B cell (primary cell): Measurements from ENCODE around the gene SPATA20. TPM values are rescaled to one million over a fixed set of nuclear protein-coding genes. Genes with fewer than 3 reads are reported as not detected.

Source experiments
- ATAC-seq: fragments of 200-7000 bp; cut with Tn5 transposase; one replicate; pipeline ENCODE4 v1.10.0; 2021; ENCODE audit warnings: low read depth, mild to moderate bottlenecking, moderate number of reproducible peaks, moderate library complexity
- CTCF ChIA-PET: fragments of 350-600 bp; sonication (Branson Sonifier 250); formaldehyde crosslinking; loops from one replicate; lab custom pipeline; 2021; ENCODE audit warnings: antibody characterized with exemption, inconsistent platforms; lab: Charles Lee
- POLR2A ChIA-PET: fragments of 350-600 bp; sonication (Branson Sonifier 250); formaldehyde crosslinking; loops from one replicate; lab custom pipeline; 2021; ENCODE audit warnings: antibody characterized with exemption; lab: Charles Lee
- DNase-seq: peaks from one replicate; pipeline ENCODE4 v3.0.0; 2013
- H2AFZ ChIP-seq: 2 replicates; pipeline ENCODE4 v1.6.1; 2012; ENCODE audit warnings: mild to moderate bottlenecking, low read depth, low read length; ENCODE audit not compliant: insufficient read depth, poor library complexity, severe bottlenecking
- H3K27ac ChIP-seq, 2 donors: 1 replicate in 1 of 2; 2 replicates in 1 of 2; pipeline ENCODE4 v1.5.1; 2012 to 2013; ENCODE audit warnings: low read length in 2 of 2, mild to moderate bottlenecking in 2 of 2, moderate library complexity in 1 of 2
- H3K27me3 ChIP-seq, 4 experiments: fragments of 200-600 bp in 1 of 4; sonication (generic) in 1 of 4; replicated peaks in 1 of 4; 1 replicate in 2 of 4; 2 replicates in 2 of 4; pipeline versions ENCODE4 v1.6.1 to v1.7.0; 2013 to 2016; ENCODE audit warnings: low read length in 3 of 4, mild to moderate bottlenecking in 2 of 4, mixed read lengths in 1 of 4, moderate library complexity in 1 of 4; ENCODE audit not compliant: insufficient read depth in 4 of 4, control insufficient read depth in 3 of 4; ENCODE audit errors: control extremely low read depth in 1 of 4
- H3K36me3 ChIP-seq, 2 experiments: replicated peaks in 1 of 2; 1 replicate in 1 of 2; 2 replicates in 1 of 2; pipeline versions ENCODE4 v1.6.1 to v1.7.1; 2013; ENCODE audit warnings: low read length in 1 of 2; ENCODE audit not compliant: insufficient read depth in 2 of 2, control insufficient read depth in 1 of 2; ENCODE audit errors: control extremely low read depth in 1 of 2, extremely low read depth in 1 of 2
- H3K4me1 ChIP-seq, 2 donors: fragments of 200-600 bp in 1 of 2; sonication (generic) in 1 of 2; 1 replicate in 1 of 2; 2 replicates in 1 of 2; pipeline versions ENCODE4 v1.5.1 to v1.6.1; 2013 to 2017; ENCODE audit warnings: low read length in 2 of 2; ENCODE audit not compliant: control insufficient read depth in 2 of 2, insufficient read depth in 2 of 2
- H3K4me2 ChIP-seq: replicated peaks from 2 replicates; pipeline ENCODE3; 2012; ENCODE audit warnings: mild to moderate bottlenecking, low read depth, low read length; ENCODE audit not compliant: poor library complexity, severe bottlenecking
- H3K4me3 ChIP-seq, 5 experiments: fragments of 200-600 bp in 1 of 5; sonication (generic) in 1 of 5; 1 replicate in 3 of 5; 2 replicates in 2 of 5; pipeline versions ENCODE4 v1.5.1 to v1.7.0; 2011 to 2016; ENCODE audit warnings: low read length in 4 of 5, mild to moderate bottlenecking in 4 of 5, low read depth in 2 of 5, control low read depth in 1 of 5, moderate library complexity in 1 of 5; ENCODE audit not compliant: insufficient read depth in 1 of 5; ENCODE audit errors: control extremely low read depth in 1 of 5, extremely low read depth in 1 of 5
- H3K79me2 ChIP-seq: fragments of 200-600 bp; sonication (generic); one replicate; pipeline ENCODE4 v1.6.0; 2016; ENCODE audit warnings: low read length; ENCODE audit not compliant: control insufficient read depth, insufficient read depth
- H3K9ac ChIP-seq: fragments of 200-600 bp; sonication (generic); 2 replicates; pipeline ENCODE4 v1.6.1; 2017; ENCODE audit warnings: mild to moderate bottlenecking, low read length, moderate library complexity
- H3K9me3 ChIP-seq, 3 donors: one replicate each; pipeline versions ENCODE4 v1.6.1 to v1.7.1; 2013; ENCODE audit warnings: low read length in 2 of 3; ENCODE audit not compliant: control insufficient read depth in 2 of 3, insufficient read depth in 1 of 3; ENCODE audit errors: control extremely low read depth in 1 of 3
- H4K20me1 ChIP-seq: 2 replicates; pipeline ENCODE4 v1.6.0; 2012; ENCODE audit warnings: mild to moderate bottlenecking, low read length; ENCODE audit not compliant: insufficient read depth, control insufficient read depth, poor library complexity, severe bottlenecking
- H3K27ac Mint-ChIP-seq: one replicate; pipeline ENCODE4 v1.8.0; 2021; ENCODE audit warnings: mixed read lengths
- H3K27me3 Mint-ChIP-seq: one replicate; pipeline ENCODE4 v1.8.0; 2021; ENCODE audit warnings: mixed read lengths
- H3K4me1 Mint-ChIP-seq: one replicate; pipeline ENCODE4 v1.8.0; 2021; ENCODE audit warnings: mixed read lengths
- H3K4me3 Mint-ChIP-seq: one replicate; pipeline ENCODE4 v1.8.0; 2021; ENCODE audit warnings: mixed read lengths
- H3K9me3 Mint-ChIP-seq: one replicate; pipeline ENCODE4 v1.8.0; 2022; ENCODE audit warnings: mixed read lengths; ENCODE audit not compliant: insufficient read depth
- CTCF ChIP-seq: fragments of 200-600 bp; IDR thresholded peaks from one replicate; pipeline ENCODE4 v1.8.0; 2022; ENCODE audit warnings: antibody characterized with exemption, mild to moderate bottlenecking
- EZH2 ChIP-seq: IDR thresholded peaks from 2 replicates; pipeline ENCODE4 v1.6.1; 2012; ENCODE audit warnings: borderline replicate concordance, low read depth, mild to moderate bottlenecking, moderate library complexity, low read length; ENCODE audit not compliant: insufficient read depth, poor library complexity, severe bottlenecking
- WGBS: methylation state at CpG from one replicate; pipeline ENCODE4 v1.1.5; 2013; ENCODE audit warnings: missing lambda C conversion rate; ENCODE audit not compliant: insufficient coverage; 5-methylcytosine and 5-hydroxymethylcytosine counted together
- intact Hi-C: fragments of 100-400 bp; cut with micrococcal nuclease; formaldehyde crosslinking; loops from one replicate; pipeline ENCODE4 v1.10.0; 2022
- polyA plus RNA-seq: library from polyadenylated mRNA; depleted of rRNA; stranded (reverse); fragments of >200 nt; gene quantifications from 2 replicates; pipeline ENCODE4 v1.2.3, GENCODE V29; 2012
- total RNA-seq, 2 donors: library from RNA; stranded (reverse); fragments of 120-200 nt in 1 of 2; gene quantifications; 1 replicate in 1 of 2; 2 replicates in 1 of 2; pipeline versions ENCODE4 v1.2.3 to v1.2.4, GENCODE V29; 2013 to 2022

The SPATA20 gene
- total and polyA plus RNA-seq, 2 donors (not counting 1 experiment from before 2014, with no cell fraction given): 61.7 to 68.5 TPM

DNA sequence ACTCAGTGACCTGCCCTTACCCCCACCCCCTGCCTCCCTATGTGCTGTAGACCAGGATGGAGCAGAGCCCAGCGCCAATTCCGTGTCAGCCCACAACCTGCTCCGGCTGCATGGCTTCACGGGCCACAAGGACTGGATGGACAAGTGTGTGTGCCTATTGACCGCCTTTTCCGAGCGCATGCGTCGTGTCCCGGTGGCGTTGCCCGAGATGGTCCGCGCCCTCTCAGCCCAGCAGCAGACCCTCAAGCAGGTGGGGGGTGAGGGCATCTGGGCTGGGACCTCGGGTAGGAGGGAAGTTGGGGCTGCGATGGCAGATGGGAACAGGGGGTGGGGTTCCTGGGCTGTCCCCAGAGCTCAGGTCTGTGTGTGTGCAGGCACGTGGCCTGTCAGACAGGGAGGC is 7.2 kb downstream of the SPATA20 start:
- Histone ChIP-seq H3K27ac (no peak overlapping the region), H3K4me1 (peaks cover 9 to 10% of the 10 kb centered on the region in 2 donors), H3K4me2 (no peak overlapping the region), H3K36me3 (peaks cover 0 to 3% of the 10 kb centered on the region in 2 experiments), H4K20me1 (no peaks in the 10 kb centered on the region), H3K9ac (no peak overlapping the region), H3K27me3 (peaks cover 0 to 34% (median 11%) of the 10 kb centered on the region in 4 experiments), H3K9me3 (peaks cover 0 to 9% (median 0%) of the 10 kb centered on the region in 3 donors), H3K4me3 (no peak overlapping the region), H2AFZ (no peak overlapping the region), H3K79me2 (no peaks in the 10 kb centered on the region)
- TF ChIP-seq CTCF (no peak), EZH2 (no peak)
- POLR2A ChIA-PET: no interaction called here
- no peak overlapping the region for H3K4me3 Mint-ChIP-seq
- DNase-seq (no peak), ATAC-seq (no peak)
- peaks cover 3% of the 10 kb centered on the region for H3K27me3 Mint-ChIP-seq
- H3K9me3 Mint-ChIP-seq: no peaks in the 10 kb centered on the region
- intact Hi-C loops: no loop called here
- peaks cover 10% of the 10 kb centered on the region for H3K4me1 Mint-ChIP-seq
- CTCF ChIA-PET: no interaction called here
- no peak overlapping the region for H3K27ac Mint-ChIP-seq
- WGBS: 94% methylated on average over 13 of the region's 17 CpGs

- no peak overlapping the region for H3K4me2 ChIP-seq
- peaks cover 20% of the 10 kb centered on the region for H3K4me1 Mint-ChIP-seq
- no peak overlapping the region for H2AFZ ChIP-seq
- peaks cover 0 to 54% (median 20%) of the 10 kb centered on the region in 4 experiments for H3K27me3 ChIP-seq
- H3K27ac Mint-ChIP-seq: no peak overlapping the region
- intact Hi-C loops: no loop called here
- no peak overlapping the region for H3K9ac ChIP-seq
- H3K4me3 Mint-ChIP-seq: no peak overlapping the region
- no peaks in the 10 kb centered on the region for H3K79me2 ChIP-seq
- no peak overlapping the region for H3K27ac ChIP-seq
- H3K4me3 ChIP-seq: no peak overlapping the region
- H3K27me3 Mint-ChIP-seq: peaks cover 5% of the 10 kb centered on the region
- H3K36me3 ChIP-seq: no peaks in the 10 kb centered on the region
- H3K9me3 Mint-ChIP-seq: no peaks in the 10 kb centered on the region
- DNase-seq (no peak), ATAC-seq (no peak)
- POLR2A ChIA-PET: no interaction called here
- H3K4me1 ChIP-seq: peaks cover 27 to 28% of the 10 kb centered on the region in 2 donors
- peaks cover 8% of the 10 kb centered on the region for H4K20me1 ChIP-seq
- TF ChIP-seq EZH2 (no peak), CTCF (no peak)
- H3K9me3 ChIP-seq: peaks cover 0 to 20% (median 0%) of the 10 kb centered on the region in 3 donors
- 88% methylated on average over 4 of the region's 5 CpGs for WGBS
- CTCF ChIA-PET: interaction anchor here (1.3 to 1.6 kb wide), 2 partner anchors 10 to 78 kb away, joined by 3 to 5 read pairs; partner anchors contain the start of genes RSAD1 and SPATA20
Observed at GRCh38 chr17:50556803-50557202, 9.8 kb downstream of the SPATA20 start.
